SK-N-SH (cell line): Measurements from ENCODE around the gene ABCB1.

Experiments
- CHD2 ChIP-seq: fragments of 150-350 bp; IDR thresholded peaks from 2 replicates; pipeline ENCODE4 v1.6.1; 2018; ENCODE audit warnings: low read length; ENCODE audit not compliant: partially characterized antibody
- CTCF ChIP-seq: fragments of 200-600 bp; sonication (generic); IDR thresholded peaks from 2 replicates; pipeline ENCODE4 v1.6.1; 2017; ENCODE audit warnings: antibody characterized with exemption, mild to moderate bottlenecking, moderate library complexity
- ELF1 ChIP-seq: IDR thresholded peaks from 2 replicates; pipeline ENCODE4 v1.4.0; 2012
- GABPA ChIP-seq: IDR thresholded peaks from 2 replicates; pipeline ENCODE4 v1.4.0; 2012; ENCODE audit warnings: low read depth, mild to moderate bottlenecking

GRCh38 chr7:87499494-87499893, 101.2 kb downstream of the ABCB1 start:
- no peak for TF ChIP-seq CTCF
- no peak for TF ChIP-seq ELF1
- TF ChIP-seq GABPA, result no peak
- no peak for TF ChIP-seq CHD2
